HEK293T (cell line): ENCODE data around the gene TRIOBP.

Source experiments
- CTCF ChIA-PET: fragments of 350-600 bp; formaldehyde crosslinking; extraction: SDS; loops from one replicate; lab custom pipeline; 2021; ENCODE audit warnings: antibody characterized with exemption, inconsistent platforms; lab: Yijun Ruan, JAX
- POLR2A ChIA-PET: fragments of 350-600 bp; formaldehyde crosslinking; extraction: SDS; loops from one replicate; lab custom pipeline; 2020; ENCODE audit warnings: antibody characterized with exemption, inconsistent platforms; lab: Yijun Ruan, JAX
- DNase-seq: peaks from one replicate; pipeline ENCODE4 v3.0.0; 2012; ENCODE audit warnings: mixed read lengths; ENCODE audit errors: extremely low spot score
- ARNT ChIP-seq: fragments of 450-650 bp; IDR thresholded peaks from 2 replicates; pipeline ENCODE4 v1.6.1; 2017; ENCODE audit warnings: mild to moderate bottlenecking
- BHLHE40 ChIP-seq: fragments of 450-650 bp; IDR thresholded peaks from 2 replicates; pipeline ENCODE4 v1.6.1; 2016; ENCODE audit warnings: mild to moderate bottlenecking, moderate library complexity, borderline replicate concordance
- CTBP1 ChIP-seq: fragments of 450-650 bp; IDR thresholded peaks from 2 replicates; pipeline ENCODE4 v1.6.1; 2016; ENCODE audit warnings: borderline replicate concordance
- FOXA1 ChIP-seq: fragments of 450-650 bp; IDR thresholded peaks from 2 replicates; pipeline ENCODE4 v1.6.1; 2016; ENCODE audit warnings: mild to moderate bottlenecking
- FOXK2 ChIP-seq: fragments of 450-650 bp; IDR thresholded peaks from 2 replicates; pipeline ENCODE4 v1.6.1; 2016; ENCODE audit warnings: mild to moderate bottlenecking
- FOXM1 ChIP-seq: fragments of 450-650 bp; IDR thresholded peaks from 2 replicates; pipeline ENCODE4 v1.6.1; 2017; ENCODE audit warnings: mild to moderate bottlenecking, borderline replicate concordance
- HDGF ChIP-seq: fragments of 450-650 bp; IDR thresholded peaks from 2 replicates; pipeline ENCODE4 v1.6.1; 2017; ENCODE audit warnings: antibody characterized with exemption, borderline replicate concordance
- L3MBTL2 ChIP-seq: fragments of 450-650 bp; conservative IDR thresholded peaks from 2 replicates; pipeline ENCODE4 v1.6.1; 2016; ENCODE audit warnings: mild to moderate bottlenecking
- LEF1 ChIP-seq: fragments of 450-650 bp; IDR thresholded peaks from 2 replicates; pipeline ENCODE4 v1.6.1; 2017; ENCODE audit warnings: mild to moderate bottlenecking, borderline replicate concordance
- NFRKB ChIP-seq: fragments of 450-650 bp; IDR thresholded peaks from 2 replicates; pipeline ENCODE4 v1.6.1; 2016; ENCODE audit warnings: mild to moderate bottlenecking, moderate library complexity
- SP1 ChIP-seq: fragments of 450-650 bp; IDR thresholded peaks from 2 replicates; pipeline ENCODE4 v1.6.1; 2017
- SUZ12 ChIP-seq: fragments of 450-650 bp; IDR thresholded peaks from 2 replicates; pipeline ENCODE4 v1.6.1; 2016; ENCODE audit warnings: mild to moderate bottlenecking
- TARDBP ChIP-seq: fragments of 450-650 bp; IDR thresholded peaks from 2 replicates; pipeline ENCODE4 v1.6.1; 2016
- ZNF384 ChIP-seq: fragments of 450-650 bp; IDR thresholded peaks from 2 replicates; pipeline ENCODE4 v1.6.1; 2016
- TF ChIP-seq, protein P1 (sequence below): fragments of 450-650 bp; IDR thresholded peaks from 2 replicates; pipeline ENCODE4 v1.6.1; 2016

Gene TRIOBP

DNA sequence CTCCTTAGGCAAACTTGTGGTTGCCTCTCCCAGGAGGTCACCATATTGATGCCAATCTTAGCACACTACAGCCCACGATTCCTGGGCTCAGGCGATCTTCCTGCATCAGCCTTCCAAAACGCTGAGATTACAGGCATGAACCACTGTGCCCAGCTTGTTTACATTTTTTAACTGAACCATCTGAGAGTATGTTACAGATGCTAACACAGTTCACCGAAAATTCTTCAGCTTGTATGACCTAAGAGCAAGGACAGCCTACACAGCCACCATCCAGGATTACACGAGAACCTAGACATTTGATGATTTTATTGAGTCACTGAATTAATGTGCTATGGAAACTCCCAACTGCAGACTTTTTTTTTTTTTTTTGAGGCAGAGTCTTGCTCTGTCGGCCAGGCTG is 27.3 kb upstream of the TRIOBP start:
- CTCF ChIA-PET, result interaction anchor here (0.7 to 3.2 kb wide), 2 partner anchors 27 to 33 kb away, joined by 3 to 9 read pairs; no protein-coding TSS in a partner anchor
- POLR2A ChIA-PET, result interaction anchor here (0.7 to 8.9 kb wide), 2 partner anchors 9 to 290 kb away, joined by 3 to 105 read pairs; partner anchors contain the start of gene PDXP
- DNase-seq, result no peak
- TF ChIP-seq FOXM1 (no peak), BHLHE40 (no peak)
- TF ChIP-seq, protein P1, sequence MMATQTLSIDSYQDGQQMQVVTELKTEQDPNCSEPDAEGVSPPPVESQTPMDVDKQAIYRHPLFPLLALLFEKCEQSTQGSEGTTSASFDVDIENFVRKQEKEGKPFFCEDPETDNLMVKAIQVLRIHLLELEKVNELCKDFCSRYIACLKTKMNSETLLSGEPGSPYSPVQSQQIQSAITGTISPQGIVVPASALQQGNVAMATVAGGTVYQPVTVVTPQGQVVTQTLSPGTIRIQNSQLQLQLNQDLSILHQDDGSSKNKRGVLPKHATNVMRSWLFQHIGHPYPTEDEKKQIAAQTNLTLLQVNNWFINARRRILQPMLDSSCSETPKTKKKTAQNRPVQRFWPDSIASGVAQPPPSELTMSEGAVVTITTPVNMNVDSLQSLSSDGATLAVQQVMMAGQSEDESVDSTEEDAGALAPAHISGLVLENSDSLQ, result no peak

DNA sequence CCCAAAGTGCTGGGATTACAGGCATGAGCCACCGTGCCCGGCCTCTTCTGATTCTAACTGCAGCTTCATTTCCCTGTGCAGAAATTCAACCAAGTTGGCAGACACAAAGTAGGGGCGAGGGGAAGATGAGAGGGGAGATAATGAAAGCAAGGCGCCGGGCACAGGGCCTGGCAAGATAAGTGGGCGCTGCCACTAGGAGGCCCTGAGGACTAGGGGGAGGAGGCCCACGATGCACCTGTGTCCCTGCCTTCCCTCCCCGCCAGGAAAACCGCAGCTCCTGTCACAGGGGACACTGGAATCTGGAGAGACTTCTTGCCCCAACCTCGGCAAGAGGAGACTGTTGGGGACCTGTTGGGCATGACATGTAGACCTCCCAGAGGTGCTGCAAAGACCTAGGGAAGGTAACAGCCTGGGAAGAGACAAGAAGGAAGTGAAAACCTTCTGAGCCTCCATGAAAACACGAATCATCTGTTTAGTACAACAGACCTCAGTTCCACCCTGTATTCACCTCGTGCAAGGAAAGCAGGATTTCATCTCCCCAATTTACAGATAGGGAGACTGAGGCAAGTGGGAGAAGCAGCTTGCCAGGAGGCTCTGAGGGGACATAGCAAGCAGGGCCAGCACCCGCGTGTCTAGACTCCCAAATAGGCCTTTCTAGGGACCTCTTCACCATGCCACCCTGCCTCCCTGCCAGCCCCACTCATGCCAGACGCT is 24.5 kb upstream of the TRIOBP start:
- ChIA-PET POLR2A (interaction anchor here (8.9 kb wide), 1 partner anchor 12 kb away, joined by 105 read pairs; the partner anchor contains the start of gene PDXP), CTCF (interaction anchor here (1.0 to 1.5 kb wide), 3 partner anchors 9 to 80 kb away, joined by 3 to 4 read pairs (median 4); no protein-coding TSS in a partner anchor)
- TF ChIP-seq SP1 (no peak), FOXA1 (no peak), SUZ12 (no peak), TARDBP (no peak), HDGF (no peak), ARNT (no peak), CTBP1 (no peak), BHLHE40 (no peak), FOXM1 (no peak), LEF1 (no peak), FOXK2 (no peak), L3MBTL2 (no peak), NFRKB (no peak)
- TF ChIP-seq, protein P1, result no peak
- no peak for DNase-seq

DNA sequence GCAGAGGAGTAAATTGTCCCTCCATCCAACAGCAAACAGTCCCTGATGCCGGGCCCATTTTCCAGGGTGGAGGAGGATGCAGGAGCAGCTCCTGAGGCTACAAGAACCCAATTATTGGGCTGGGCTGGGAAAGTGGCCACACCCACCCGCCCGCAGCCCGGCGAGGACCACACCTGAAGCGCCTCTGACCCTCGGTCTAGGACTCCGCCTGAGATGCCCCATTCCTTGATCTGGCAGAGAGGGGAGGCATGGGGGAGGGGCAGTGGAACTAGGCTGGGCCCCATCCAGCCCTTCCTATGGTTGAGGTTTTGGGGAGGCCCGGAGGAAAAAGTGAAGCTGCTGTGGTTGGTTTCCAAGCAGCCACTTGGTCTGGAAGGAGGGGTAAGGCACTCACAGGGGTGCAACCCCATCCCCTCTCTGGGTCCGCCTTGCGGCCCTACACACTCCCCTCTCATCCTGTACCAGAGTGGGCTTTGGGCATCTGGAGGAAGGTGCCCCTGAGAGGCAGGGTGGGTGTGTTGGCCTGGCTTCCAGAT is 23.9 kb upstream of the TRIOBP start:
- DNase-seq, result no peak
- POLR2A ChIA-PET, result interaction anchor here (8.9 kb wide), 1 partner anchor 13 kb away, joined by 105 read pairs; the partner anchor contains the start of gene PDXP

DNA sequence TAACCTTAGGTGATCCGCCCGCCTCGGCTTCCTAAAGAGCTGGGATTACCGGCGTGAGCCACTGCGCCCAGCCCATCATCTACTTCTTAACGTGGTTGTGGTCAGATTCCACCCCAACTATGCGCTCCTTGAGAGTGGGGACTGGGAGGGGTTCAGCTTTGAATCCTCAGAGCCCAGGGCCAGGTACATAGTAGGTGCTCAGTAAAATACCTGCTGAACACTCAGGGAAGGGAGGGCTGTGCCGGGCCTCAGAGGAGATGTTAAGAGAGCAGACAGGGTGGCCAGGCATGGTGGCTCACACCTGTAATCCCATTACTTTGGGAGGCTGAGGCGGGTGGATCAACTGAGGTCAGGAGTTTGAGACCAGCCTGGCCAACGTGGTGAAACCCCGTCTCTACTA is 22.6 kb upstream of the TRIOBP start:
- ChIA-PET CTCF (interaction anchor here (1.9 kb wide), 1 partner anchor 31 kb away, joined by 11 read pairs; no protein-coding TSS in a partner anchor), POLR2A (interaction anchor here (8.9 kb wide), 1 partner anchor 14 kb away, joined by 105 read pairs; the partner anchor contains the start of gene PDXP)
- TF ChIP-seq FOXK2, result no peak
- no peak for TF ChIP-seq ZNF384
- no peak for TF ChIP-seq NFRKB
- no peak for TF ChIP-seq HDGF
- TF ChIP-seq, protein P1, result no peak
- TF ChIP-seq L3MBTL2, result no peak
- TF ChIP-seq FOXA1, result no peak
- no peak for TF ChIP-seq BHLHE40
- DNase-seq, result no peak

More for the DNA sequence above, 23.9 kb upstream of the TRIOBP start:
- TF ChIP-seq NFRKB (no peak), FOXM1 (no peak), HDGF (no peak)
- CTCF ChIA-PET, result interaction anchor here (1.0 kb wide), 1 partner anchor 81 kb away, joined by 4 read pairs; no protein-coding TSS in a partner anchor

DNA sequence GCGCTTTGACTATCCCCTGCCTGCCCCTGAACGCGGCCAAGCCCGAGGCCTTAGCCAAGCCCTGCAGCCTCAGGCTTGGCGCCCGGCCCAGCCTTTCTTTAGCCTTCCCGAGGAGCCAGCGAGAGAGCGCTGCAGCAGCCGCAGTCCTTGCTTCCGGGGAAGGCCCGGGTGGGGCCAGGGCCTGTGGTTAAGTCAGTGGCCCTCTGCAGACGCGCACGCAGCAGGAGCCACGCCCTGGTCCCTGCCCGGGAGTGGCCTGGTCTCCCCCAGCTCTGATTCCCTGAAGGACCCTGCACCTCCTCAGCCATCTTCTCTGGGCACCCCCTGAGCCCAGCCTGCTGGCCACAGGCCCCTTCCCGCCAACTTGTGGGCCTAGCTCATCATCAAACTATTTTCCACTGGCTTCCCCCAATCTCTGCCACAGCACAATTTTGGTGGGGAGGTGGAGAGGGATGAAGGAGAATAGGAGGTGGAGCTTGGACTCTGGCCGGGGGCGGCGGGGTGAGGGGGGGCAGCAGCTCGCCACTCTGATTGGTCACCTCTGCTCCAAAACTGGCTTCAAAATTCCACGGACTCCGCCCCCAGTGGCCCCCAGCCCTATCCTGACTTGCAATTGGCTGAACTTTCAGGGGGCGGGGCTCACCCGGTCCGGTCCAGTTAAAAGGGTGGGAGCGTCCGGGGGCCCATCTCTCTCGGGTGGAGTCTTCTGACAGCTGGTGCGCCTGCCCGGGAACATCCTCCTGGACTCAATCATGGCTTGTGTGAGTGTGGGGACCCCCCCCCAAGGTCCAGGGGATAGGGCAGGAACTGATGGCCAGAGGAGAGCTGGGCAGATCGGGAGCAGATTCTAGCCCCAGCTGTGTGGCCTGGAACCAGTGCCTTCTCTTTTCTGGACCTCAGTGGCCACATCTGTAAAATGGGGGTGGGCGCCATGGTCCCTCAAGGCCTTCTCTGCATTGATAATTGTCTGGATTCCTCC is 21.6 kb upstream of the TRIOBP start, which contains the start of gene LGALS1:
LGALS1 (plus strand) TSS at position 686 of the 979 bp plus-strand sequence; CDS start at position 753, 67 bp downstream.
- peak; percentile 74 for DNase-seq
- TF ChIP-seq L3MBTL2 (peak; percentile 31; the same call in 1 of the 2 replicates), CTBP1 (no peak), HDGF (peak; percentile 97; the same call in 1 of the 2 replicates), FOXA1 (no peak), FOXM1 (peak; percentile 77; the same call in 1 of the 2 replicates), BHLHE40 (no peak)
- ChIA-PET POLR2A (interaction anchor here (0.6 to 8.9 kb wide), 5 partner anchors 9 to 67 kb away, joined by 3 to 105 read pairs (median 4); partner anchors contain the start of genes NOL12 and PDXP), CTCF (interaction anchor here (0.8 to 1.9 kb wide), 4 partner anchors 17 to 143 kb away, joined by 3 to 11 read pairs (median 4); no protein-coding TSS in a partner anchor)
